HG03378 (cell line): Measurements from ENCODE around the gene FAHD2A.
"Not testable (repeated sequence)": the region's sequence is repeated elsewhere in the genome, so short reads cannot be mapped to it uniquely, and the experiment has no call there.

Source experiments
- ATAC-seq: cut with Tn5 transposase; IDR thresholded peaks from one replicate; pipeline ENCODE4 v1.9.1; 2021; ENCODE audit warnings: mild to moderate bottlenecking, moderate library complexity; ENCODE audit not compliant: unreplicated experiment

Gene FAHD2A

GRCh38 chr2:95402370-95403203 is at the start of gene FAHD2A:
Gene FAHD2A, plus strand, starts transcription at chr2:95402708. Its CDS starts 2,851 bp downstream, at chr2:95405559.
- peak; percentile 85 for ATAC-seq

GRCh38 chr2:95353055-95353575 is 49.4 kb upstream of the FAHD2A start:
- ATAC-seq, result no peak

- ATAC-seq, result no peak
Observed at GRCh38 chr2:95353613-95354468, 48.7 kb upstream of the FAHD2A start.

- no peak for ATAC-seq
Observed at GRCh38 chr2:95354469-95354901, 48.0 kb upstream of the FAHD2A start.

GRCh38 chr2:95354925-95355324 is 47.6 kb upstream of the FAHD2A start:
- ATAC-seq, result no peak

- ATAC-seq, result not testable (repeated sequence)
Observed at GRCh38 chr2:95355486-95355885, 47.0 kb upstream of the FAHD2A start.

GRCh38 chr2:95356821-95357700 is 45.4 kb upstream of the FAHD2A start:
- no peak for ATAC-seq

- ATAC-seq, result no peak
Observed at GRCh38 chr2:95357717-95358280, 44.7 kb upstream of the FAHD2A start.

GRCh38 chr2:95359031-95359430 is 43.5 kb upstream of the FAHD2A start:
- no peak for ATAC-seq

- no peak for ATAC-seq
Observed at GRCh38 chr2:95359501-95359930, 43.0 kb upstream of the FAHD2A start.

- no peak for ATAC-seq
Observed at GRCh38 chr2:95361216-95361980, 41.1 kb upstream of the FAHD2A start.

GRCh38 chr2:95362486-95362885 is 40.0 kb upstream of the FAHD2A start:
- no peak for ATAC-seq

- no peak for ATAC-seq
Observed at GRCh38 chr2:95366514-95366913, 36.0 kb upstream of the FAHD2A start.

- ATAC-seq, result no peak
Observed at GRCh38 chr2:95372216-95372829, 30.2 kb upstream of the FAHD2A start.

GRCh38 chr2:95372845-95373244 is 29.7 kb upstream of the FAHD2A start:
- no peak for ATAC-seq

- no peak for ATAC-seq
Observed at GRCh38 chr2:95374029-95374428, 28.5 kb upstream of the FAHD2A start.

GRCh38 chr2:95374451-95374920 is 28.0 kb upstream of the FAHD2A start:
- no peak for ATAC-seq

- ATAC-seq, result no peak
Observed at GRCh38 chr2:95374921-95375471, 27.5 kb upstream of the FAHD2A start.
